SU-DHL-6 (cell line): ENCODE results near the gene THBS2.

Experiments used
- H2AFZ ChIP-seq: fragments of 200-600 bp; sonication (generic); 2 replicates; pipeline ENCODE4 v1.6.1; 2014; ENCODE audit warnings: low read depth, mild to moderate bottlenecking, moderate library complexity, mixed read lengths, antibody characterized with exemption, low read length; ENCODE audit not compliant: severe bottlenecking
- H3F3A ChIP-seq: fragments of 200-600 bp; shearing (Covaris generic); 2 replicates; pipeline ENCODE4 v1.6.0; 2016; ENCODE audit warnings: antibody characterized with exemption, mild to moderate bottlenecking; ENCODE audit not compliant: insufficient read depth
- H3K27ac ChIP-seq: fragments of 200-600 bp; sonication (generic); 2 replicates; pipeline ENCODE4 v1.5.1; 2016; ENCODE audit warnings: low read depth, mild to moderate bottlenecking, low read length, moderate library complexity, mixed read lengths
- H3K27me3 ChIP-seq: fragments of 200-600 bp; sonication (generic), shearing (Covaris generic); 2 replicates; pipeline ENCODE4 v1.6.0; 2014; ENCODE audit warnings: mild to moderate bottlenecking, low read length
- H3K36me3 ChIP-seq: fragments of 200-600 bp; sonication (generic); 2 replicates; pipeline ENCODE4 v1.6.1; 2014; ENCODE audit warnings: mild to moderate bottlenecking, low read length, mixed read lengths
- H3K4me2 ChIP-seq: fragments of 300-600, 200-600 bp; shearing (Covaris generic), sonication (generic); 2 replicates; pipeline ENCODE4 v1.6.0; 2014; ENCODE audit warnings: low read length, low read depth, mild to moderate bottlenecking; ENCODE audit not compliant: poor library complexity, severe bottlenecking
- H3K4me3 ChIP-seq: fragments of 200-600 bp; sonication (generic); 2 replicates; pipeline ENCODE4 v1.5.1; 2014; ENCODE audit warnings: antibody characterized with exemption, low read length, mild to moderate bottlenecking, mixed read lengths; ENCODE audit not compliant: insufficient read depth, poor library complexity, severe bottlenecking
- H3K79me2 ChIP-seq: fragments of 200-600 bp; sonication (generic); 2 replicates; pipeline ENCODE4 v1.6.1; 2014; ENCODE audit warnings: mild to moderate bottlenecking, low read length, moderate library complexity; ENCODE audit not compliant: insufficient read depth
- H3K9ac ChIP-seq: fragments of 200-600 bp; sonication (generic); 2 replicates; pipeline ENCODE4 v1.7.0; 2014; ENCODE audit warnings: mild to moderate bottlenecking, low read length
- H3K9me2 ChIP-seq: fragments of 200-600 bp; sonication (generic); replicated peaks from 2 replicates; pipeline ENCODE4 v1.6.1; 2014; ENCODE audit warnings: low read length; ENCODE audit not compliant: insufficient read depth
- H3K9me3 ChIP-seq: fragments of 200-600 bp; sonication (generic); 2 replicates; pipeline ENCODE4 v1.6.1; 2014; ENCODE audit warnings: low read length, mixed read lengths; ENCODE audit not compliant: insufficient read depth
- H4K20me1 ChIP-seq: fragments of 200-600 bp; sonication (generic); 2 replicates; pipeline ENCODE4 v1.6.1; 2014; ENCODE audit warnings: low read depth, mild to moderate bottlenecking, antibody characterized with exemption, low read length, moderate library complexity, mixed read lengths
- EZH2phosphoT487 ChIP-seq: fragments of 200-600 bp; sonication (generic), shearing (Covaris generic); conservative IDR thresholded peaks from 2 replicates; pipeline ENCODE4 v1.6.1; 2018; ENCODE audit warnings: mild to moderate bottlenecking, antibody characterized with exemption, low read length, moderate library complexity, mixed read lengths
- TF ChIP-seq, protein P1 (sequence below): fragments of 200-600 bp; sonication (generic); IDR thresholded peaks from one replicate; pipeline ENCODE4 v1.5.1; 2017; ENCODE audit warnings: antibody characterized with exemption, mild to moderate bottlenecking, low read length, moderate library complexity; ENCODE audit not compliant: insufficient read depth, poor library complexity, severe bottlenecking

The THBS2 gene

DNA sequence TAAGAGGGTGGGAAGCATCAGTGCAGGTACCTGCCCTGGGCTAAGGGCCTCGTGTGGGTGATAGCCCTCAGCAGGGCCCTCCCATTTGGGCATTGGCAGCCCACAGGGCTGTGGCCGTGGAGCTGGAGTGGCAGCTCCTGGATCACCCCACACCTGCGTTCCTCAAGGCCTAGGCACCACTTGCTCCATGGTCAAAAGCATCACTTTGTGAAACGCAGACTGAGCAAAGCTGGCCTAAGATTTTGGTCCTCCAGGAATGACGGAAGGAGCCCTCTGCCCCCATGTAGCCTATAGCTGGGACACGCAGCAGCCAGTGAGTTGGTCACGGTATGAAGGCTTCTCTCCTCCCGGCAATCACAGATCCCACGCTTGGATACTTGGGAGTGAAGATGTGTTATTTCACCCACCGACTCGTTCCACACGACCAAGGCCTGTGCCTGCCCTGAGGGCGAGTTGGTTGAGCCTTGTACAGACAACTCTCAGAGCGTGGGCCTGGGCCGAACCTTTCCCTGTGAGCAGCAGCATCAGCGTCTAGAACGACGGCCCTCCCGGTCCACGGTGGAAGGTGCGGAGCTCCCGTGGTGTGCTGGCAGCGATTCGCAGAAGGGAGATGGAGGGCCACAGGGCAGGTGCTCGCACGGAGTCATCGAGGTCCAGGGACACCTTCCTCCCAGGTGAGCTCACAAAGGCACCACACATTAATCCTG lies 39.7 kb downstream of the THBS2 start:
- no peak overlapping the region for H3K9ac ChIP-seq

DNA sequence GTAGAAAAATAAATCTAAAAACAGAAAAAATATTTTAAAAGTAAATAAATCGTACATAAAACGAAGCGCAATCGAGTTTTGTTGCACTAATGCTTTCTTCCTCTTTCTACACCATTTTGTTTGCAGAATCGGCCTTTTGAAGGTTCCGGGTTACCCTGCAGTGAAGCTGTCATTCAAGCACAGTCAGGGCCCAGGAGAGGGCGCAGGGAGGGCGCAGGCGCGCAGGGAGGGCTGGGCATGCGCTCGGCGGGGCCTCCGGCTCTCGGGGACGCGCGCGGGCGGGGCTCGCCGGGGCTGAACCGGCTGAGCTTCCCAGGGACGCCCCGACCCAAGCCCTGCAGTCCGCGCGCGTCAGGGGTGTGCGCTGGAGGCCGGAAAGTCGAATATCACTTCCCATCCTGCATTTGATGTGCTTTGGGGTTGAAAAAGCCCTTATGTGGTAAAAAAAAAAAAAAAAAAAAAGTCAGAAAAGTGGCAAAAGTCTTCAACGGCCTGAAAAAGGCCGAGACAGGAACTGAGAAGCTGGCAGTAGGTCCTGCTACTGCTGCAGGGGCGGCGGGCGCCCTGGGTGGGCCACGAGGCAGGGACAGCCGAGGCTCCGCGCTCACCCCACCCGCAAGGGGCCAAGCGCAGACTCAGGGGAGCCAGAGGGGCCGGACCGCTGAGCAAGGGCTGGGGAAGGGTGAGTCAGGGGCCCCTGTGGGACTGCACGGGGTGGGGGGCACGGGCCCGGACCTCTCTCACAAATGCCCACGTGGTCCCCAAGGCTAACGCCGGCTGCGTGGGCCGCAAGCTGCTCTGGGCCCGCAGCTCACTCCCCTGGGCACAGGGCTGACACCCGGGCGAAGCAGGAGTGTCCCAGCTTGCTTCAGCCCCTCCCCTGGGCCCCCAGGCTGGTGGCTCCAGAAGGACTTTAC lies 40.5 kb downstream of the THBS2 start:
- H3K4me2 ChIP-seq = no peak overlapping the region
- H3K27ac ChIP-seq = no peak overlapping the region
- H3F3A ChIP-seq = no peaks in the 10 kb centered on the region
- H3K27me3 ChIP-seq = no peaks in the 10 kb centered on the region
- no peak for TF ChIP-seq EZH2phosphoT487
- TF ChIP-seq, protein P1, sequence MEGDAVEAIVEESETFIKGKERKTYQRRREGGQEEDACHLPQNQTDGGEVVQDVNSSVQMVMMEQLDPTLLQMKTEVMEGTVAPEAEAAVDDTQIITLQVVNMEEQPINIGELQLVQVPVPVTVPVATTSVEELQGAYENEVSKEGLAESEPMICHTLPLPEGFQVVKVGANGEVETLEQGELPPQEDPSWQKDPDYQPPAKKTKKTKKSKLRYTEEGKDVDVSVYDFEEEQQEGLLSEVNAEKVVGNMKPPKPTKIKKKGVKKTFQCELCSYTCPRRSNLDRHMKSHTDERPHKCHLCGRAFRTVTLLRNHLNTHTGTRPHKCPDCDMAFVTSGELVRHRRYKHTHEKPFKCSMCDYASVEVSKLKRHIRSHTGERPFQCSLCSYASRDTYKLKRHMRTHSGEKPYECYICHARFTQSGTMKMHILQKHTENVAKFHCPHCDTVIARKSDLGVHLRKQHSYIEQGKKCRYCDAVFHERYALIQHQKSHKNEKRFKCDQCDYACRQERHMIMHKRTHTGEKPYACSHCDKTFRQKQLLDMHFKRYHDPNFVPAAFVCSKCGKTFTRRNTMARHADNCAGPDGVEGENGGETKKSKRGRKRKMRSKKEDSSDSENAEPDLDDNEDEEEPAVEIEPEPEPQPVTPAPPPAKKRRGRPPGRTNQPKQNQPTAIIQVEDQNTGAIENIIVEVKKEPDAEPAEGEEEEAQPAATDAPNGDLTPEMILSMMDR = no peak
- no peaks in the 10 kb centered on the region for H3K9me3 ChIP-seq
- no peaks in the 10 kb centered on the region for H3K79me2 ChIP-seq
- H3K36me3 ChIP-seq = no peaks in the 10 kb centered on the region
- no peak overlapping the region for H3K9ac ChIP-seq
- H2AFZ ChIP-seq = no peak overlapping the region
- H3K9me2 ChIP-seq = no peaks in the 10 kb centered on the region
- no peak overlapping the region for H3K4me3 ChIP-seq
- no peaks in the 10 kb centered on the region for H4K20me1 ChIP-seq

More for the DNA sequence above, 39.7 kb downstream of the THBS2 start:
- no peak overlapping the region for H3K27ac ChIP-seq
- H3K79me2 ChIP-seq = no peaks in the 10 kb centered on the region
- H3K9me3 ChIP-seq = no peaks in the 10 kb centered on the region
- no peak overlapping the region for H3K4me2 ChIP-seq
- H3K36me3 ChIP-seq = no peaks in the 10 kb centered on the region
- no peak overlapping the region for H2AFZ ChIP-seq
- no peak for TF ChIP-seq EZH2phosphoT487
- TF ChIP-seq, protein P1 = no peak
- no peak overlapping the region for H3K4me3 ChIP-seq
- H4K20me1 ChIP-seq = no peaks in the 10 kb centered on the region
- no peaks in the 10 kb centered on the region for H3K27me3 ChIP-seq
- no peaks in the 10 kb centered on the region for H3K9me2 ChIP-seq
- no peaks in the 10 kb centered on the region for H3F3A ChIP-seq

DNA sequence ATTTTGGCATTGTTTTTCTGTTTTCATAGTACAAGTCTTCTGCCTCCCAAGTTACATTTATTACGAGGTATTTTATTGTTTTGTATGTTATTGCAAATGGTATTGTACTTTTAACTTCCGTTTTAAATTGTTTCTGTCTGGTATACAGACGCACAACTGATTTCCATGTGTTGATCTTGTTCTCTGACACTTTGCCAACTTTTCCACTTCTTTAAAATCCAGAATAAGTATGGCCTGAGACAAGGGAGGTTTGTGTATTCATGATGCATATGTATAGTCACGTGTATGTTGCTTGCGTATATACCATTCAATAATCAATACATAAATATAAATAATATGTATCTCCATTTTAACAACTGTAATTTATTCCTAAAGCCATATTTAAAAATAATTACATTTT lies 41.2 kb downstream of the THBS2 start:
- Histone ChIP-seq H3K4me3 (no peak overlapping the region), H3K79me2 (no peaks in the 10 kb centered on the region), H3K27me3 (no peaks in the 10 kb centered on the region), H4K20me1 (no peaks in the 10 kb centered on the region), H2AFZ (no peak overlapping the region), H3F3A (no peaks in the 10 kb centered on the region), H3K9me2 (no peaks in the 10 kb centered on the region), H3K9ac (no peak overlapping the region), H3K4me2 (no peak overlapping the region), H3K27ac (no peak overlapping the region), H3K36me3 (no peaks in the 10 kb centered on the region), H3K9me3 (no peaks in the 10 kb centered on the region)
- TF ChIP-seq, protein P1 = no peak
- TF ChIP-seq EZH2phosphoT487 = no peak
